Measurements from ENCODE around the gene REC8.

REC8 gene

GRCh38 chr14:24138396-24139271 is 33.2 kb upstream of the REC8 start:
- TF ChIP-seq TCF4 (CRISPR knock-in tag; IDR thresholded peaks at IDR 0.05; ENCODE audit: borderline replicate concordance) (no peak), TSHZ2 (CRISPR knock-in tag; IDR thresholded peaks at IDR 0.05) (no peak), GLIS3 (CRISPR knock-in tag; IDR thresholded peaks at IDR 0.05) (no peak), CREB5 (CRISPR knock-in tag; IDR thresholded peaks at IDR 0.05; ENCODE audit: low read depth) (no peak), PATZ1 (CRISPR knock-in tag; IDR thresholded peaks at IDR 0.05; ENCODE audit: borderline replicate concordance) (no peak), CSRNP3 (CRISPR knock-in tag; IDR thresholded peaks at IDR 0.05) (no peak), ESRRG (CRISPR knock-in tag; IDR thresholded peaks at IDR 0.05) (no peak), BACH2 (CRISPR knock-in tag; IDR thresholded peaks at IDR 0.05; ENCODE audit: borderline replicate concordance) (no peak), SNAI2 (CRISPR knock-in tag; IDR thresholded peaks at IDR 0.05) (no peak), ZNF8 (CRISPR knock-in tag; IDR thresholded peaks at IDR 0.05) (no peak), ARNTL (CRISPR knock-in tag; IDR thresholded peaks at IDR 0.05; ENCODE audit: borderline replicate concordance, low read depth) (no peak), ZFP30 (CRISPR knock-in tag; IDR thresholded peaks at IDR 0.05) (no peak), POU6F1 (CRISPR knock-in tag; IDR thresholded peaks at IDR 0.05; ENCODE audit: borderline replicate concordance, low read depth) (no peak), OSR1 (CRISPR knock-in tag; IDR thresholded peaks at IDR 0.05) (no peak), ISL1 (CRISPR knock-in tag; IDR thresholded peaks at IDR 0.05) (no peak), ZFP3 (CRISPR knock-in tag; IDR thresholded peaks at IDR 0.05) (no peak)
- no peak for ATAC-seq

GRCh38 chr14:24139272-24139934 is 32.5 kb upstream of the REC8 start:
- TF ChIP-seq ZNF8 (CRISPR knock-in tag; IDR thresholded peaks at IDR 0.05) (no peak), ESRRG (CRISPR knock-in tag; IDR thresholded peaks at IDR 0.05) (no peak), GLIS3 (CRISPR knock-in tag; IDR thresholded peaks at IDR 0.05) (no peak), CSRNP3 (CRISPR knock-in tag; IDR thresholded peaks at IDR 0.05) (no peak), CREB5 (CRISPR knock-in tag; IDR thresholded peaks at IDR 0.05; ENCODE audit: low read depth) (no peak), CSDC2 (CRISPR knock-in tag; IDR thresholded peaks at IDR 0.05) (no peak), ISL1 (CRISPR knock-in tag; IDR thresholded peaks at IDR 0.05) (no peak), TCF4 (CRISPR knock-in tag; IDR thresholded peaks at IDR 0.05; ENCODE audit: borderline replicate concordance) (no peak), ZFP3 (CRISPR knock-in tag; IDR thresholded peaks at IDR 0.05) (no peak), SNAI2 (CRISPR knock-in tag; IDR thresholded peaks at IDR 0.05) (no peak), RARB (CRISPR knock-in tag; IDR thresholded peaks at IDR 0.05) (no peak), TOX (CRISPR knock-in tag; IDR thresholded peaks at IDR 0.05; ENCODE audit: borderline replicate concordance) (no peak), ARNTL (CRISPR knock-in tag; IDR thresholded peaks at IDR 0.05; ENCODE audit: borderline replicate concordance, low read depth) (no peak), PATZ1 (CRISPR knock-in tag; IDR thresholded peaks at IDR 0.05; ENCODE audit: borderline replicate concordance) (no peak)
- no peak for ATAC-seq
